Adipocyte (in vitro differentiated cells): ENCODE measurements around the gene SELP.

Source experiments
- DNase-seq: peaks from one replicate; pipeline ENCODE4 v3.0.0-alpha.2; 2015; ENCODE audit warnings: low read depth
- H3K27me3 ChIP-seq: replicated peaks from 2 replicates; pipeline ENCODE4 v1.7.0; 2013; ENCODE audit warnings: mild to moderate bottlenecking, low read length, moderate library complexity; ENCODE audit not compliant: control insufficient read depth, insufficient read depth
- H3K36me3 ChIP-seq: 2 replicates; pipeline ENCODE4 v1.7.0; 2013; ENCODE audit warnings: low read length, mild to moderate bottlenecking, moderate library complexity; ENCODE audit not compliant: control insufficient read depth, insufficient read depth, severe bottlenecking
- H3K4me1 ChIP-seq: 2 replicates; pipeline ENCODE4 v1.7.0; 2013; ENCODE audit warnings: mild to moderate bottlenecking, low read length, moderate library complexity; ENCODE audit not compliant: control insufficient read depth, insufficient read depth
- H3K4me3 ChIP-seq: 2 replicates; pipeline ENCODE4 v1.7.0; 2013; ENCODE audit warnings: mild to moderate bottlenecking, low read length, moderate library complexity
- H3K9ac ChIP-seq: 2 replicates; pipeline ENCODE4 v1.7.0; 2013; ENCODE audit warnings: mild to moderate bottlenecking, low read length, moderate library complexity
- H3K9me3 ChIP-seq: 2 replicates; pipeline ENCODE4 v1.7.0; 2013; ENCODE audit warnings: mild to moderate bottlenecking, low read length, moderate library complexity; ENCODE audit not compliant: control insufficient read depth

Gene SELP

GRCh38 chr1:169546087-169546995 is 83.6 kb downstream of the SELP start:
- H3K27me3 ChIP-seq, result no peaks in the 10 kb centered on the region
- no peak overlapping the region for H3K9ac ChIP-seq
- no peaks in the 10 kb centered on the region for H3K4me1 ChIP-seq
- no peaks in the 10 kb centered on the region for H3K9me3 ChIP-seq
- H3K4me3 ChIP-seq, result no peak overlapping the region
- H3K36me3 ChIP-seq, result peaks cover 14% of the 10 kb centered on the region
- DNase-seq, result peak; percentile 89

DNA sequence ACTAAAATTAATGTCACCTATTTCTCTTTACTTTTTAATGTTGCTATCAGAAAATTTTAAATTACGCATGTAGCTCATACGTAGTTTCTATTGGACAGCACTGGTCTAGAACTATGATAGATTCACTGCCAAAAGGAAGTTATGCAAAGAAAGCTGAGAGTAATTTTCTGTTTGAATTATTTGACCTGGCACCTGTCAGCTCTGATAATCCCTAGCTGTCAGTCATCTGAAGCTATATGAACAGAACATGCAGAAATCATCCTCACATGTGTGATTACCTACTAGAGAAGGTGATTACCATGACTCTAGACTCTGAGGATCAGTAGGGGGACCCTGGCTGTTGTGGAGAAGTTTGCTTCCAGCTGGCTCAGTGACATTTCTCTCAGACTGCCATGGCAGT is 84.5 kb downstream of the SELP start:
- Histone ChIP-seq H3K36me3 (peaks cover 14% of the 10 kb centered on the region), H3K4me3 (no peak overlapping the region)
- DNase-seq, result no peak

GRCh38 chr1:169538998-169539871 is 90.7 kb downstream of the SELP start:
- no peak overlapping the region for H3K4me3 ChIP-seq
- H3K27me3 ChIP-seq, result no peaks in the 10 kb centered on the region
- no peak overlapping the region for H3K9ac ChIP-seq
- peak; percentile 19 for DNase-seq
- H3K9me3 ChIP-seq, result no peaks in the 10 kb centered on the region
- peaks cover 12% of the 10 kb centered on the region for H3K36me3 ChIP-seq
- H3K4me1 ChIP-seq, result peaks cover 12% of the 10 kb centered on the region

More for the DNA sequence above, 84.5 kb downstream of the SELP start:
- Histone ChIP-seq H3K9me3 (no peaks in the 10 kb centered on the region), H3K27me3 (no peaks in the 10 kb centered on the region), H3K4me1 (no peaks in the 10 kb centered on the region), H3K9ac (no peak overlapping the region)
